ENCODE measurements around the gene ADARB2.

DNA sequence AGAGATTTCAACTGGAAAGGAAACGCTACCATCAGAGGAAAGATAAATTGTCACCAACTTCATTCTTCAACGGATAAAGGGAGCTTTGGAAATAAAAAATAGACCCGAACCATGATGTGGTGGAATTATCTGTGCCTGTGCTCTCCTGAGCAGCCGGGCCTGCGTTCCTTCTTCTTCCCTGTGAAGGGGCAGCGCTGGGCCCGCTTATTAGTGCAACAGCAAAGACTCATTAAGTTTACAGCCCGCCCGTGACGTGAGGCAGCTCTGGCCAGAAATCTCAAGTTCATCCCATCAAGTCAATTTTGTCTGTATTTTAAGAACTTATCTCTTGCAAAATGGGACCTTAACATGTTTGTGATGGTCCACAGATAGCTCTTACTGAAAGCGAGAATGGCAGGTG is 193.7 kb downstream of the ADARB2 start:
- TF ChIP-seq, protein P1, sequence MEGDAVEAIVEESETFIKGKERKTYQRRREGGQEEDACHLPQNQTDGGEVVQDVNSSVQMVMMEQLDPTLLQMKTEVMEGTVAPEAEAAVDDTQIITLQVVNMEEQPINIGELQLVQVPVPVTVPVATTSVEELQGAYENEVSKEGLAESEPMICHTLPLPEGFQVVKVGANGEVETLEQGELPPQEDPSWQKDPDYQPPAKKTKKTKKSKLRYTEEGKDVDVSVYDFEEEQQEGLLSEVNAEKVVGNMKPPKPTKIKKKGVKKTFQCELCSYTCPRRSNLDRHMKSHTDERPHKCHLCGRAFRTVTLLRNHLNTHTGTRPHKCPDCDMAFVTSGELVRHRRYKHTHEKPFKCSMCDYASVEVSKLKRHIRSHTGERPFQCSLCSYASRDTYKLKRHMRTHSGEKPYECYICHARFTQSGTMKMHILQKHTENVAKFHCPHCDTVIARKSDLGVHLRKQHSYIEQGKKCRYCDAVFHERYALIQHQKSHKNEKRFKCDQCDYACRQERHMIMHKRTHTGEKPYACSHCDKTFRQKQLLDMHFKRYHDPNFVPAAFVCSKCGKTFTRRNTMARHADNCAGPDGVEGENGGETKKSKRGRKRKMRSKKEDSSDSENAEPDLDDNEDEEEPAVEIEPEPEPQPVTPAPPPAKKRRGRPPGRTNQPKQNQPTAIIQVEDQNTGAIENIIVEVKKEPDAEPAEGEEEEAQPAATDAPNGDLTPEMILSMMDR (IDR thresholded peaks at IDR 0.05), result no peak
- no peak for TF ChIP-seq POLR2A (IDR thresholded peaks at IDR 0.05)
